ENCODE data around the gene STAT1.
A peak's percentile ranks its signal among the peaks of the same experiment; 100 is the strongest.

STAT1 gene

GRCh38 chr2:191023235-191023679 lies 9.3 kb upstream of the STAT1 start:
- no peaks in the 10 kb centered on the region for H3K27me3 ChIP-seq (ENCODE audit: insufficient read depth, low read length)
- no peaks in the 10 kb centered on the region for H3K36me3 ChIP-seq (ENCODE audit: insufficient read depth, low read length)
- no peak overlapping the region for H3K4me3 ChIP-seq (ENCODE audit: low read length)
- no peak overlapping the region for H2AFZ ChIP-seq (ENCODE audit: low read depth, low read length)
- H3K4me1 ChIP-seq (ENCODE audit: insufficient read depth, low read length): peaks cover 6% of the 10 kb centered on the region
- no peaks in the 10 kb centered on the region for H3K9me3 ChIP-seq (ENCODE audit: low read length)

GRCh38 chr2:191020742-191021381 lies 6.9 kb upstream of the STAT1 start:
- Histone ChIP-seq H2AFZ (ENCODE audit: low read depth, low read length) (peak overlapping the region; percentile 41), H3K4me3 (ENCODE audit: low read length) (peak overlapping the region; percentile 56), H3K27me3 (ENCODE audit: insufficient read depth, low read length) (no peaks in the 10 kb centered on the region), H3K4me1 (ENCODE audit: insufficient read depth, low read length) (peaks cover 6% of the 10 kb centered on the region), H3K9me3 (ENCODE audit: low read length) (no peaks in the 10 kb centered on the region), H3K36me3 (ENCODE audit: insufficient read depth, low read length) (no peaks in the 10 kb centered on the region)

GRCh38 chr2:191020221-191020741 lies 6.3 kb upstream of the STAT1 start:
- Histone ChIP-seq H2AFZ (ENCODE audit: low read depth, low read length) (peak overlapping the region; percentile 41), H3K36me3 (ENCODE audit: insufficient read depth, low read length) (no peaks in the 10 kb centered on the region), H3K4me3 (ENCODE audit: low read length) (peak overlapping the region; percentile 56), H3K9me3 (ENCODE audit: low read length) (no peaks in the 10 kb centered on the region), H3K4me1 (ENCODE audit: insufficient read depth, low read length) (peaks cover 6% of the 10 kb centered on the region), H3K27me3 (ENCODE audit: insufficient read depth, low read length) (no peaks in the 10 kb centered on the region)

- H3K4me3 ChIP-seq (ENCODE audit: low read length): no peak overlapping the region
- H3K4me1 ChIP-seq (ENCODE audit: insufficient read depth, low read length): peaks cover 11% of the 10 kb centered on the region
- no peaks in the 10 kb centered on the region for H3K27me3 ChIP-seq (ENCODE audit: insufficient read depth, low read length)
Measured at GRCh38 chr2:191019376-191019775, 5.4 kb upstream of the STAT1 start.

GRCh38 chr2:191018643-191019119 lies 4.7 kb upstream of the STAT1 start:
- H3K4me3 ChIP-seq (ENCODE audit: low read length): no peak overlapping the region

More at GRCh38 chr2:191019376-191019775, 5.4 kb upstream of the STAT1 start:
- Histone ChIP-seq H3K9me3 (ENCODE audit: low read length) (no peaks in the 10 kb centered on the region), H3K36me3 (ENCODE audit: insufficient read depth, low read length) (no peaks in the 10 kb centered on the region), H2AFZ (ENCODE audit: low read depth, low read length) (no peak overlapping the region)

DNA sequence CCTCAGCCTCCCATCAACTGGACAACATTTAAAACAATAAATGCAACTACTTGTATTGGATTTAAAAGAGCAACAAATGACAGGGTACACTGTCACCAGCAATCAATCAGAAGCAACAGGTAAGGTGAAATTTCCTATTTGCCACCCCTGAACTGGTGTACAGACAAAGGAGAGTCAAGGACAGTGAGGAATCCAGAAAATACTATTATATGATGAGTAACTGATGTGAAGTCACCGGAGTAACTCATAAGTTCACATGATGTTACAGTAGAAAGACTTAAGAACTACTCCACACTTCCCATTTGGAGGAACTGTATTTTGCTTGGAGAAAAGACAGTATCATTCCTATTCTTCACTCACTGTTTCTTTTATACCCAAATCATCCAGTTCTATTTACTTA lies 4.1 kb upstream of the STAT1 start:
- peaks cover 15% of the 10 kb centered on the region for H3K4me1 ChIP-seq (ENCODE audit: insufficient read depth, low read length)
- no peaks in the 10 kb centered on the region for H3K36me3 ChIP-seq (ENCODE audit: insufficient read depth, low read length)
- H3K27me3 ChIP-seq (ENCODE audit: insufficient read depth, low read length): no peaks in the 10 kb centered on the region
- no peak overlapping the region for H3K4me3 ChIP-seq (ENCODE audit: low read length)
- H2AFZ ChIP-seq (ENCODE audit: low read depth, low read length): no peak overlapping the region
- no peaks in the 10 kb centered on the region for H3K9me3 ChIP-seq (ENCODE audit: low read length)

More at GRCh38 chr2:191018643-191019119, 4.7 kb upstream of the STAT1 start:
- Histone ChIP-seq H3K4me1 (ENCODE audit: insufficient read depth, low read length) (peaks cover 12% of the 10 kb centered on the region), H2AFZ (ENCODE audit: low read depth, low read length) (no peak overlapping the region), H3K9me3 (ENCODE audit: low read length) (no peaks in the 10 kb centered on the region), H3K36me3 (ENCODE audit: insufficient read depth, low read length) (no peaks in the 10 kb centered on the region), H3K27me3 (ENCODE audit: insufficient read depth, low read length) (no peaks in the 10 kb centered on the region)

GRCh38 chr2:191015831-191016230 lies 1.9 kb upstream of the STAT1 start:
- H3K4me1 ChIP-seq (ENCODE audit: insufficient read depth, low read length): peaks cover 18% of the 10 kb centered on the region
- no peaks in the 10 kb centered on the region for H3K27me3 ChIP-seq (ENCODE audit: insufficient read depth, low read length)
- no peaks in the 10 kb centered on the region for H3K9me3 ChIP-seq (ENCODE audit: low read length)
- H3K4me3 ChIP-seq (ENCODE audit: low read length): no peak overlapping the region
- H3K36me3 ChIP-seq (ENCODE audit: insufficient read depth, low read length): peaks cover 2% of the 10 kb centered on the region
- H2AFZ ChIP-seq (ENCODE audit: low read depth, low read length): no peak overlapping the region

- H3K9me3 ChIP-seq (ENCODE audit: low read length): no peaks in the 10 kb centered on the region
- H2AFZ ChIP-seq (ENCODE audit: low read depth, low read length): no peak overlapping the region
- H3K36me3 ChIP-seq (ENCODE audit: insufficient read depth, low read length): peaks cover 2% of the 10 kb centered on the region
- H3K27me3 ChIP-seq (ENCODE audit: insufficient read depth, low read length): no peaks in the 10 kb centered on the region
- peaks cover 15% of the 10 kb centered on the region for H3K4me1 ChIP-seq (ENCODE audit: insufficient read depth, low read length)
- H3K4me3 ChIP-seq (ENCODE audit: low read length): no peak overlapping the region
Measured at GRCh38 chr2:191015239-191015638, 1.3 kb upstream of the STAT1 start.

DNA sequence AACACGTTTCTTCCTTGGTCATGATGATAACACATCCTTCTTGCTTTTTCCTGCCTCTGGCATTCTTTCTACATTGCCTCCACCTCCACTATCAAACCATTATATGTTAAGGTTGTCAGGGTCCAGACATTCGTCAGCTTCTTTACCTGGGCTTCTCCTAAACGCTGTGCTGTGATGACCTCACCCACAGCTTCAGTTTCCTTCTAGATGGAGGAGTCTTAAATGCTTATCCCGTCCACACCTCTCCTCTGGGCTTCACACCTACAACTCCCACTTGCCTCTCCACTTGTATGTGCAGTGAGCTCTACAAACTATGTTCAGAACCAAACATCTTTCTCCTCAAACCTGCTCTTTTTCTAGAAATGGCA lies 666 bp upstream of the STAT1 start:
- Histone ChIP-seq H3K27me3 (ENCODE audit: insufficient read depth, low read length) (no peaks in the 10 kb centered on the region), H2AFZ (ENCODE audit: low read depth, low read length) (peak overlapping the region; percentile 76), H3K4me1 (ENCODE audit: insufficient read depth, low read length) (peaks cover 15% of the 10 kb centered on the region), H3K4me3 (ENCODE audit: low read length) (peak overlapping the region; percentile 62), H3K9me3 (ENCODE audit: low read length) (no peaks in the 10 kb centered on the region), H3K36me3 (ENCODE audit: insufficient read depth, low read length) (peaks cover 6% of the 10 kb centered on the region)

DNA sequence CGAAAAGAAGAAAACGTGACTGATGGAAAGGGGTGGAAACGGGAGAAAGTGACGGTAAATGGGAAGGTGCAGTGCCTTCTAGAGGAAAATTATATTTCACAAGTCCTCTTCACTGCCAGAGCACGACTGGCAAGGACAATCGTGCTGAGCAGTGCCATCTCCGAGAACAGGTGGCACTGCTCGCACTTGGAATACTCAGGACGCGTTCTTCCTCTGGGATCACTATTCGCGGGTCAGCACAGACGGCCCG lies 364 bp downstream of the STAT1 start:
- Histone ChIP-seq H3K27me3 (ENCODE audit: insufficient read depth, low read length) (no peaks in the 10 kb centered on the region), H3K4me3 (ENCODE audit: low read length) (peak overlapping the region; percentile 62), H3K36me3 (ENCODE audit: insufficient read depth, low read length) (peaks cover 12% of the 10 kb centered on the region), H3K9me3 (ENCODE audit: low read length) (no peaks in the 10 kb centered on the region), H3K4me1 (ENCODE audit: insufficient read depth, low read length) (peaks cover 15% of the 10 kb centered on the region), H2AFZ (ENCODE audit: low read depth, low read length) (peak overlapping the region; percentile 53)

DNA sequence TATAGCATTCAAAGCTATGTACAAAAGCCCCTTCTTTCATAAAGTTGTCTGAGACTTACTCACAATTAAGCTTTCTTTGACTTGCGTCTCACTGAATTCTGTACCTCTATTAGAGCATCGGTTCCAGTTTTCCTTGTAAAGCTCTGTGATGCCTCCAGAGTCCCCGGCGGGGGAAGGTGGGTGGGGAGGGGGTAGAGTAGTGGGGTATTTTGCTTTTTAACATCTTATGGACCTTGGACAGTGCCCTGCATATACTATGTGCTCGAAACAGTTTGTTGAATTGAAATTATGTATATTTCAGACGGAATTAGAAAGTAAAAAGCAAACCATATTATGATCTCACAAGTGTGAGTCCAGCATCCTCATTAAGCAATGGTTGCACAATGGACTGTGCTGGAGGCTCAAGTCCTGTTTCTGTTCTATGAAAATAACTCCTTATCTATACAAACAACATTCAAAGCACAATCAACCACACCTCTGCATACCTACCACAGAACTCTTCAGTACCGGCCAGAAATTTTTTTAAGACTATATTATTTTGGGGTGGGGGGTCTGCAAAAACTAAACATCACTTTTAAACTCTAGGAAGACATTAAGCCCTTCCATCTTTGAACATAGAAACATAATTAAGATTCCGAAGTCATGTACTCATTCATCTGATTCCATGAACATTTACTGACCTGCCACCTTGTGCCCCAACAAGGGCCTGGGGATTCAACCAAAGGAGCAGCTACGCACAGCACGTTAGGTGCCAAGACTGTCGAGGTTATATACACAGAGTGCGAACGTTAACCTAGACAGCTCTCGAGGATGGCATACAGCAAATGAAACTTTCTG lies 908 bp downstream of the STAT1 start:
- Histone ChIP-seq H3K4me3 (ENCODE audit: low read length) (peak overlapping the region; percentile 62), H3K27me3 (ENCODE audit: insufficient read depth, low read length) (no peaks in the 10 kb centered on the region), H3K36me3 (ENCODE audit: insufficient read depth, low read length) (peaks cover 16% of the 10 kb centered on the region), H3K4me1 (ENCODE audit: insufficient read depth, low read length) (peaks cover 15% of the 10 kb centered on the region), H2AFZ (ENCODE audit: low read depth, low read length) (peak overlapping the region; percentile 53), H3K9me3 (ENCODE audit: low read length) (no peaks in the 10 kb centered on the region)

DNA sequence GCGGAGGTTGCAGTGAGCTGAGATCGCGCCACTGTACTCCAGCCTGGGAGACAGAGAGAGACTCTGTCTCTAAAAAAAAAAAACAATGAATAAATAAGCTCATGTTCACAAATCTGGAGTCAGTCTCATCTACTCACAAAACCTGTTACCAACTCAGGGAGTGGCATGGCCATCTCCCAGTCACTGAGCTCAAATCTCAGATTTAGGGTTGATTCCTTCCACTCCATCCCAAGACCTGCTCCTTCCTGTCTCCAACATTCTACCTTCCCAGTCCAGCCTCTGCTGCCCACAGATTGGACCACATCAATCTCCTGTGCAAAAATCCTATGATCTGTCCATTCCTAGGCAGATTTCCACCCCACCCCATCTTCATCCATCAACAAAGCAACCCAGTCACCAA lies 1.6 kb downstream of the STAT1 start:
- Histone ChIP-seq H3K4me1 (ENCODE audit: insufficient read depth, low read length) (peaks cover 15% of the 10 kb centered on the region), H2AFZ (ENCODE audit: low read depth, low read length) (no peak overlapping the region), H3K4me3 (ENCODE audit: low read length) (peak overlapping the region; percentile 62), H3K27me3 (ENCODE audit: insufficient read depth, low read length) (no peaks in the 10 kb centered on the region), H3K9me3 (ENCODE audit: low read length) (no peaks in the 10 kb centered on the region), H3K36me3 (ENCODE audit: insufficient read depth, low read length) (peaks cover 23% of the 10 kb centered on the region)
